Measurements from ENCODE around the gene CST11. TPM values are rescaled to one million over a fixed set of nuclear protein-coding genes. Genes with fewer than 3 reads are reported as not detected.

CST11 gene
- total RNA-seq, 4 donors from 2014 or later, result not detected

DNA sequence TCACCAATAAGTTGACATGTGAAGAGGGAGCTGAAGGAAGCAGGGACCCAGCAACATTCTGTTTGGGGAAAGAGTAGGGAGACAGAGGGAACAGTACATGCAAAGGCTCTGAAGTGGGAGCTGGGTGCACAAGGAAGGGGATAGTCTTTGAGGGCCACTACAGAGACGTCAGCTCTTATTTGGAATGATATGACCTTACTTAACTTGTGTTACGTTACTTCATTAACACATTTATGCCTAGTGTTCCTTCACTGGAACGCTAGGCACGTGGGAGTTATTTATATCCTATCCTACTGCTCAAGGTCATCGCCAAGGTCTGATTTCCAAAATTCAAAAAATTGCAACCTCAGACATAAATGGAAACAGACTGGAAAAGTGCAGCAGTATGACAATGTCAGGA, 51.6 kb downstream of the CST11 start:
- WGBS, 2 donors (ENCODE audit: low coverage in 1 of 2), result 94 to 97% methylated on average over 4 to 5 of the region's 5 CpGs
- intact Hi-C loops (cut with DNase I; ENCODE audit: low total_unique reads), result no loop called here

More for the DNA sequence above, 51.6 kb downstream of the CST11 start:
- DNase-seq, result no peak
- no peak for TF ChIP-seq EP300 (IDR thresholded peaks at IDR 0.05; ENCODE audit: low read depth)
- TF ChIP-seq POLR2A (IDR thresholded peaks at IDR 0.05), result no peak
- TF ChIP-seq, protein P1, sequence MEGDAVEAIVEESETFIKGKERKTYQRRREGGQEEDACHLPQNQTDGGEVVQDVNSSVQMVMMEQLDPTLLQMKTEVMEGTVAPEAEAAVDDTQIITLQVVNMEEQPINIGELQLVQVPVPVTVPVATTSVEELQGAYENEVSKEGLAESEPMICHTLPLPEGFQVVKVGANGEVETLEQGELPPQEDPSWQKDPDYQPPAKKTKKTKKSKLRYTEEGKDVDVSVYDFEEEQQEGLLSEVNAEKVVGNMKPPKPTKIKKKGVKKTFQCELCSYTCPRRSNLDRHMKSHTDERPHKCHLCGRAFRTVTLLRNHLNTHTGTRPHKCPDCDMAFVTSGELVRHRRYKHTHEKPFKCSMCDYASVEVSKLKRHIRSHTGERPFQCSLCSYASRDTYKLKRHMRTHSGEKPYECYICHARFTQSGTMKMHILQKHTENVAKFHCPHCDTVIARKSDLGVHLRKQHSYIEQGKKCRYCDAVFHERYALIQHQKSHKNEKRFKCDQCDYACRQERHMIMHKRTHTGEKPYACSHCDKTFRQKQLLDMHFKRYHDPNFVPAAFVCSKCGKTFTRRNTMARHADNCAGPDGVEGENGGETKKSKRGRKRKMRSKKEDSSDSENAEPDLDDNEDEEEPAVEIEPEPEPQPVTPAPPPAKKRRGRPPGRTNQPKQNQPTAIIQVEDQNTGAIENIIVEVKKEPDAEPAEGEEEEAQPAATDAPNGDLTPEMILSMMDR (IDR thresholded peaks at IDR 0.05), result no peak
- Histone ChIP-seq H3K27me3 (no peaks in the 10 kb centered on the region), H3K4me1 (peaks cover 0 to 14% (median 5%) of the 10 kb centered on the region in 4 donors), H3K36me3 (no peaks in the 10 kb centered on the region), H3K9me3 (no peaks in the 10 kb centered on the region), H3K27ac (no peak overlapping the region), H3K4me3 (no peak overlapping the region)
- in situ Hi-C loops (cut with MboI; ENCODE audit: low pct_ligation_motif_present in 1 of 4, low pct_unique_long_range_greater_than_20kb in 1 of 4, low sequenced_read_pairs in 3 of 4), result no loop called here

Small RNA genes lying within 50 kb of the gene (small RNA-seq; reads per million reads assigned to genes)
- 0 reads per million in 4 donors for gene RF00019

Other genes with a start within 250 kb of the CST11 start
- gene NXT1, start 102.1 kb downstream of the CST11 start, total RNA-seq, result 10 to 100 TPM; 16.5 to 43.4 (median 22.8) TPM
- 10 to 100 TPM in 2 of 4 donors, 1 to 10 TPM in 2; 4.9 to 23.3 (median 13.3) TPM for gene GZF1, start 90.7 kb downstream of the CST11 start, total RNA-seq
- 10 to 100 TPM in 3 of 4 donors, 1 to 10 TPM in 1; 4.0 to 20.5 (median 12.0) TPM for gene NAPB, start 31.4 kb downstream of the CST11 start, total RNA-seq
- gene CSTL1, start 13.2 kb downstream of the CST11 start, total RNA-seq, result not detected
- gene CST8, start 38.2 kb upstream of the CST11 start, total RNA-seq, result not detected
- not detected for gene CST9L, start 115.6 kb upstream of the CST11 start, total RNA-seq
- not detected for gene CST9, start 153.0 kb upstream of the CST11 start, total RNA-seq
- gene CST3, start 185.1 kb upstream of the CST11 start, total RNA-seq, result 1,000 to 10,000 TPM in 2 of 4 donors, 100 to 1,000 TPM in 2; 607 to 1,755 (median 1,289) TPM
- not detected for gene CST4, start 236.2 kb upstream of the CST11 start, total RNA-seq